ENCODE data around the gene RPS16. TPM values are rescaled to one million over a fixed set of nuclear protein-coding genes. Genes with fewer than 3 reads are reported as not detected.

The RPS16 gene
- total RNA-seq = 78.3 and 93.2 TPM in 2 replicates

GRCh38 chr19:39435499-39436349 lies at the start of gene RPS16:
Gene RPS16, minus strand, starts transcription at chr19:39435949. Its CDS starts 54 bp downstream, at chr19:39435895.

DNA sequence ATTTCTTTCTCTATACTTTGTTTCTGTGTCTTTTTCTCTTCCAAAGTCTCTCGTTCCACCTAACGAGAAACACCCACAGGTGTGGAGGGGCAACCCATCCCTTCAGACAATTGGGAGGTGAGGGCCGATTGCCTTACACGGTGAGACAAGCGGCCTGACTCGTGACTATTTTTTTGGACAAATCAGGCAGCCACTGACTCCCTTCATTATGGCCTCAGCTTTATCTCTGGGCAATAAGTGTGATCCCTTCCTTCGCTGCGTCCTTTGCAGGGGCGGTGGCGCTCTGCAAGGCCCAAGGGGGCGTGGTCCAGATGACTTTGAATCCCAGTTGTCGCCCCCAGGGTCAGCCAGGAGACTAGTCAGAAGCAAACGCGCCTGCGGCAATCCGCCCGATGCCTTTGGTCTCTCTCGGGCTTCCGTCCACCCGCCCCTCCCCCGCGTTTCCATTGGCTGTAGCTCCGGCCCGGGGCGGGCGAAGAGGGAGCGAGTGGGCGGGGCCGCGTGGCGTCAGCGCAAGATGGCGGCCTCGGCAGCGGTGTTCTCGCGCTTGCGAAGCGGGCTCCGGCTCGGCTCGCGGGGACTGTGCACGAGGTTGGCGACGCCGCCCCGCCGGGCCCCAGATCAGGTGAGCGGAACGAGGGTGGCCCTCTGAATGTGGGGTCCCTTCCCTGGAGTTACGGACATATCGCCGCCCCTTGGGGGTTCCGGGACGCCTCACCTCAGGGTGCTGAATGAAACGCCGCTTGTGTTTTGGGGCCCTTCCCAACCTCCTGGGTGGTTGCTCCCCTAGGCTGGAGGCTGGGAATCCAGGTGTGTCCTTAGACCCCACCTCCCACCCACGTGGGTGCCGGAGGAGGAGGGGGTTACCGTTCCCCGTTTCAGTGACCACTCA lies 44.8 kb upstream of the RPS16 start, which contains the start of gene TIMM50:
TSS of gene TIMM50 (plus strand) at position 502 of the 892 bp plus-strand sequence. CDS start at position 518, 16 bp downstream.

GRCh38 chr19:39445196-39446111 lies 9.7 kb upstream of the RPS16 start, which contains the start of gene SUPT5H:
Gene SUPT5H, plus strand, starts transcription at chr19:39445582. Its CDS starts 309 bp downstream, at chr19:39445891.

DNA sequence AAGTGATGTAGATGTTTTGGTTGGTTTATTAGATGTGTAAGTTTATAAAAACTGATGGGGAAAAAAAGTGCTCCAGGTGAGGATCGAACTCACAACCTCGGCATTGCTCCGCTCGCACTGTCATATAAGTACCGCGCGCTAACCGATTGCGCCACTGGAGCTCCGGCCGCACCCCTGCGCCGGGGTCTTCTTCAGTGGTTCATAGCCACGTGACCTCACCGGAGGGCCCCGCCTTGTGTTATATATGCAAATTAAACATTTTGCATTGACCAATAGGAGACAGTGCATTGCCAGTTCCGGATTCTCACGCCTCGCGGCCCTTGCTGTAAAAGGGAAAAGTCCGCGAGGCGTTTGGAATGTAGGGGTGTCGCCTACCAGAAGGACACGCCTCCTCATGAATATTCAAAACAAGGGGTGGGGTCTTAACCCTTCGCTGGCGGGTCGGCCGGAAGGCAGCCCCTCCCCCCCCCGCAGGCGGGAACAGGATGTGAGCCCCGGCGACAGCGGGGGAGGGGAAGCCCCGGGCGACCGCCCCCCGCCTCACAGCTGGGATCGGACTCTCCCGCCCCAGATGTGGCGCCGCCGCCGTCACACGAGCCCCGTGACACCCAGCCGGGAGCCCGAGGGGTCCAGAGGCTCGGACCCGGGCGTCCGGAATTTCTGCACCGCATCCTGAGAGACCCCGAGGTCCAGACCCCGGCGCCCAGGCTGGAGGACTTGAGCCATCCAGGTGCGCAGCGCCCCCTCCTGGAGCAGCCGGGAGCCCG lies 23.5 kb downstream of the RPS16 start, which contains the start of gene PLEKHG2:
TSS of gene PLEKHG2 (plus strand) at position 570 of the 767 bp plus-strand sequence. CDS start 1,418 bp downstream, outside the sequence.

DNA sequence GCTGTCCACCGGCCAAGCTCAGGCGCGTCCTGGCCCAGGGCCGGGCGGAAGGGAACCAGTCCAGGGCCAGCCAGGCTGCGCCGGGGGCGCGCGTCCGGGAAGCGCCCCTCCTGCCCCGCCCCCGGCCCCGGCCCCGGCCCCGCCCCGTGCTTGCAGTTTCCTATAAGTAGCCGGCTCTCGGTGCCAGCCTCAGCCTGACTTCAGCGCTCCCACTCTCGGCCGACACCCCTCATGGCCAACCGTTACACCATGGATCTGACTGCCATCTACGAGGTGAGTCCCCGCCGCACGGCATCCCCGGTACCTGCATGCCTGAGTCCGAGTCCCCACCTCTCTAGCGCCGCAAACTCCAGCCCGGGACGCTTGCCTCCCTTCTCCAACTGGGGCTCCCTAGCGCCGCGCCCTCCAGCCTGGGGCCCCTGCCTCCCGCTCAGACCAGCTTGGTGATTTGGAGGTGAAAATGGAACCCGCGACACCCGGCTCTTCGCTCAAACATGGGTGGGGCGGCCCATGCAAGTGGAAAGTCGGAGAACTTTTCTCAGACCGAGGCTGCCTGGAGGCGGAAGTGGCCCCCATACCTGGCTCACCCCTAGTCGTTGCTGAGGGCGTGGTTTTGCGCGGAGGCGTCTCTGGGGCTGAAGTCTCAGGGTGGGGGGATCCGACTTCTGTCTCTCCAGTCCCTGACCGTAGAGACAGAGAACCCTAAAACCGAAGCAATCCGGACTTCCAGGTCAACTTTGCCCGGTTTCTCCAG lies 28.9 kb downstream of the RPS16 start, which contains the start of gene ZFP36:
TSS of gene ZFP36 (plus strand) at position 192 of the 754 bp plus-strand sequence. CDS start at position 250, 58 bp downstream.

GRCh38 chr19:39390751-39391437 lies 44.9 kb downstream of the RPS16 start, which contains the start of the genes MED29 and PAF1:
Gene MED29, plus strand, starts transcription at chr19:39391378. Its CDS starts 45 bp downstream, at chr19:39391423.
Gene PAF1, minus strand, starts transcription at chr19:39391106. Its CDS starts 242 bp downstream, at chr19:39390864.

Other genes with a start within 250 kb of the RPS16 start
- gene NCCRP1, start 239.0 kb downstream of the RPS16 start, total RNA-seq = not detected in 2 replicates
- not detected in 2 replicates for gene SYCN, start 231.7 kb downstream of the RPS16 start, total RNA-seq
- gene IFNL3, start 190.9 kb downstream of the RPS16 start, total RNA-seq = not detected in 2 replicates
- gene IFNL4, start 187.1 kb downstream of the RPS16 start, total RNA-seq = not detected in 2 replicates
- gene IFNL2, start 167.6 kb downstream of the RPS16 start, total RNA-seq = not detected in 2 replicates
- not detected in 2 replicates for gene IFNL1, start 139.5 kb downstream of the RPS16 start, total RNA-seq
- 0.26 and 0.50 TPM in 2 replicates for gene LRFN1, start 115.1 kb downstream of the RPS16 start, total RNA-seq
- gene GMFG, start 99.9 kb downstream of the RPS16 start, total RNA-seq = 0.39 TPM in 1 of 2 replicates, not detected in the other
- 91.9 and 106 TPM in 2 replicates for gene SAMD4B, start 93.5 kb downstream of the RPS16 start, total RNA-seq
- gene PAF1, start 44.8 kb downstream of the RPS16 start, total RNA-seq = 23.2 and 26.5 TPM in 2 replicates
- gene MED29, start 44.6 kb downstream of the RPS16 start, total RNA-seq = 18.0 and 24.8 TPM in 2 replicates
- 3.0 and 3.3 TPM in 2 replicates for gene ZFP36, start 29.1 kb downstream of the RPS16 start, total RNA-seq
- 28.3 and 35.1 TPM in 2 replicates for gene PLEKHG2, start 23.3 kb downstream of the RPS16 start, total RNA-seq
- 63.9 and 66.3 TPM in 2 replicates for gene SUPT5H, start 9.6 kb upstream of the RPS16 start, total RNA-seq
- 49.0 and 52.6 TPM in 2 replicates for gene TIMM50, start 44.9 kb upstream of the RPS16 start, total RNA-seq
- 0.13 and 0.23 TPM in 2 replicates for gene DLL3, start 63.0 kb upstream of the RPS16 start, total RNA-seq
- gene SELENOV, start 79.2 kb upstream of the RPS16 start, total RNA-seq = not detected in 2 replicates
- 2.1 and 2.7 TPM in 2 replicates for gene EID2B, start 96.9 kb upstream of the RPS16 start, total RNA-seq
- 8.4 and 11.1 TPM in 2 replicates for gene EID2, start 104.2 kb upstream of the RPS16 start, total RNA-seq
- not detected in 2 replicates for gene LGALS13, start 166.6 kb upstream of the RPS16 start, total RNA-seq
- not detected in 2 replicates for gene LGALS16, start 220.0 kb upstream of the RPS16 start, total RNA-seq